Measurements from ENCODE around the gene COL1A1. TPM values are rescaled to one million over a fixed set of nuclear protein-coding genes. Genes with fewer than 3 reads are reported as not detected.
A peak's percentile ranks its signal among the peaks of the same experiment; 100 is the strongest.

Gene COL1A1
- total and polyA plus RNA-seq, 2 of the 13 experiments (the other 11 are each of a cell fraction or from before 2014, with no cell fraction given): 0.05 TPM; not detected in 1

GRCh38 chr17:50149417-50150353 lies 51.7 kb downstream of the COL1A1 start (continued):
- no peak for TF ChIP-seq ZNF646 (CRISPR knock-in tag; IDR thresholded peaks at IDR 0.05)
- TF ChIP-seq RFX3 (CRISPR knock-in tag; IDR thresholded peaks at IDR 0.05): no peak
- no peak for TF ChIP-seq MIER3 (CRISPR knock-in tag; IDR thresholded peaks at IDR 0.05; ENCODE audit: borderline replicate concordance)
- TF ChIP-seq TIGD3 (CRISPR knock-in tag; IDR thresholded peaks at IDR 0.05; ENCODE audit: borderline replicate concordance): no peak
- no peak for TF ChIP-seq PRDM4 (CRISPR knock-in tag; IDR thresholded peaks at IDR 0.05; ENCODE audit: borderline replicate concordance)
- no peak for TF ChIP-seq IKZF1 (IDR thresholded peaks at IDR 0.05)
- TF ChIP-seq, protein P1, sequence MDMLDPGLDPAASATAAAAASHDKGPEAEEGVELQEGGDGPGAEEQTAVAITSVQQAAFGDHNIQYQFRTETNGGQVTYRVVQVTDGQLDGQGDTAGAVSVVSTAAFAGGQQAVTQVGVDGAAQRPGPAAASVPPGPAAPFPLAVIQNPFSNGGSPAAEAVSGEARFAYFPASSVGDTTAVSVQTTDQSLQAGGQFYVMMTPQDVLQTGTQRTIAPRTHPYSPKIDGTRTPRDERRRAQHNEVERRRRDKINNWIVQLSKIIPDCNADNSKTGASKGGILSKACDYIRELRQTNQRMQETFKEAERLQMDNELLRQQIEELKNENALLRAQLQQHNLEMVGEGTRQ (IDR thresholded peaks at IDR 0.05; ENCODE audit: low read depth, low read length): no peak
- TF ChIP-seq, protein P1 (CRISPR knock-in tag; IDR thresholded peaks at IDR 0.05; ENCODE audit: borderline replicate concordance): no peak
- TF ChIP-seq, protein P2, sequence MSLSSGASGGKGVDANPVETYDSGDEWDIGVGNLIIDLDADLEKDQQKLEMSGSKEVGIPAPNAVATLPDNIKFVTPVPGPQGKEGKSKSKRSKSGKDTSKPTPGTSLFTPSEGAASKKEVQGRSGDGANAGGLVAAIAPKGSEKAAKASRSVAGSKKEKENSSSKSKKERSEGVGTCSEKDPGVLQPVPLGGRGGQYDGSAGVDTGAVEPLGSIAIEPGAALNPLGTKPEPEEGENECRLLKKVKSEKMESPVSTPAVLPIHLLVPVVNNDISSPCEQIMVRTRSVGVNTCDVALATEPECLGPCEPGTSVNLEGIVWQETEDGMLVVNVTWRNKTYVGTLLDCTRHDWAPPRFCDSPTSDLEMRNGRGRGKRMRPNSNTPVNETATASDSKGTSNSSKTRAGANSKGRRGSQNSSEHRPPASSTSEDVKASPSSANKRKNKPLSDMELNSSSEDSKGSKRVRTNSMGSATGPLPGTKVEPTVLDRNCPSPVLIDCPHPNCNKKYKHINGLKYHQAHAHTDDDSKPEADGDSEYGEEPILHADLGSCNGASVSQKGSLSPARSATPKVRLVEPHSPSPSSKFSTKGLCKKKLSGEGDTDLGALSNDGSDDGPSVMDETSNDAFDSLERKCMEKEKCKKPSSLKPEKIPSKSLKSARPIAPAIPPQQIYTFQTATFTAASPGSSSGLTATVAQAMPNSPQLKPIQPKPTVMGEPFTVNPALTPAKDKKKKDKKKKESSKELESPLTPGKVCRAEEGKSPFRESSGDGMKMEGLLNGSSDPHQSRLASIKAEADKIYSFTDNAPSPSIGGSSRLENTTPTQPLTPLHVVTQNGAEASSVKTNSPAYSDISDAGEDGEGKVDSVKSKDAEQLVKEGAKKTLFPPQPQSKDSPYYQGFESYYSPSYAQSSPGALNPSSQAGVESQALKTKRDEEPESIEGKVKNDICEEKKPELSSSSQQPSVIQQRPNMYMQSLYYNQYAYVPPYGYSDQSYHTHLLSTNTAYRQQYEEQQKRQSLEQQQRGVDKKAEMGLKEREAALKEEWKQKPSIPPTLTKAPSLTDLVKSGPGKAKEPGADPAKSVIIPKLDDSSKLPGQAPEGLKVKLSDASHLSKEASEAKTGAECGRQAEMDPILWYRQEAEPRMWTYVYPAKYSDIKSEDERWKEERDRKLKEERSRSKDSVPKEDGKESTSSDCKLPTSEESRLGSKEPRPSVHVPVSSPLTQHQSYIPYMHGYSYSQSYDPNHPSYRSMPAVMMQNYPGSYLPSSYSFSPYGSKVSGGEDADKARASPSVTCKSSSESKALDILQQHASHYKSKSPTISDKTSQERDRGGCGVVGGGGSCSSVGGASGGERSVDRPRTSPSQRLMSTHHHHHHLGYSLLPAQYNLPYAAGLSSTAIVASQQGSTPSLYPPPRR (CRISPR knock-in tag; IDR thresholded peaks at IDR 0.05; ENCODE audit: borderline replicate concordance): 0 out of 2 replicates have a peak, but pooled peaks have one; percentile 25
